NCI-H2081 (cell line): ENCODE measurements around the gene RTRAF.
A peak's percentile ranks its signal among the peaks of the same experiment; 100 is the strongest.

Experiments used
- DNase-seq, 2 experiments: peaks; one replicate each; lab custom pipeline; 2025; lab: John Stamatoyannopoulos, UW

Gene RTRAF

GRCh38 chr14:51989293-51990234, at the start of gene RTRAF:
RTRAF (plus strand) TSS chr14:51989546; CDS start chr14:51989640, 94 bp downstream.
- DNase-seq = peak; percentile 92 to 95

GRCh38 chr14:51939755-51940301, 49.5 kb upstream of the RTRAF start:
- DNase-seq = no peak

- DNase-seq = no peak
Measured at GRCh38 chr14:51942971-51943370, 46.4 kb upstream of the RTRAF start.

- no peak for DNase-seq
Measured at GRCh38 chr14:51950007-51950406, 39.3 kb upstream of the RTRAF start.

GRCh38 chr14:51951656-51952055, 37.7 kb upstream of the RTRAF start:
- no peak for DNase-seq

DNA sequence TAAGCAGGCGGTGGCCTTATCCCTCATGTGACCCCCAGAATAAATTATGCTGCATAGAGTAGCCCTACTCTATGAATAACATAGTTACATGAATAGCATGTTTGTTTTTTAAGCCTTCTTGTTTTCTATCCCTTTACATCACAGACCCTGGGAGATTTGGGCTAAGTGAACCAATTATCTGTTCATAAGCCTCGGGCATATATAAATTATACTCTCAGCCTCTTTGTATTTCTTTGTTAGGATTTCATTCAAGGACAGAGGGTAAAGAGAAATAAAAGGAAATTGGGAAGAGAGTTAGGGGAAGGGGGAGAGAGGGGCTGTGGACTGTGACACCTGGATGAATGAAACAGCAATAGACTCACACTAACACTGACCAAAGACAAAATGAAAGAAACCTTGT, 35.3 kb upstream of the RTRAF start:
- DNase-seq = peak; percentile 57 to 71

GRCh38 chr14:51954657-51955056, 34.7 kb upstream of the RTRAF start:
- peak; percentile 28 to 57 for DNase-seq

- DNase-seq = no peak
Measured at GRCh38 chr14:51957950-51958349, 31.4 kb upstream of the RTRAF start.

DNA sequence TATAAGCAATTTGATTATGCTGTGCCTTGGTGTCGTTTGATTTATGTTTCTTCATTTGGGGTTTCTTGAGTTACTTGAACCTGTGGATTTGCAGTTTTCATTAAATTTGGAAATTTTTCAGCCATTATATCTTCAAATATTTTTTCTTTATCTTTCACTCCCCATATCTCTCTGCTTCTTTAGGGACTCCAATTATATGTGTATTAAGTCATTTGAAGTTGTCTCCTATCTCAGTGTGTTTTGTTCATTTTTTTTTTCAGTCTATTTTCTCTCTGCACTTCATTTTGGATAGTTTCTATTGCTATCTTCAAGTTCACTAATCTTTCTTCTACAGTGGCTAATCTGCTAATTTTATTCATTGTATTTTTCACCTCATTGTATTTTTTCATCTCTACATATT, 29.4 kb upstream of the RTRAF start:
- DNase-seq = no peak

DNA sequence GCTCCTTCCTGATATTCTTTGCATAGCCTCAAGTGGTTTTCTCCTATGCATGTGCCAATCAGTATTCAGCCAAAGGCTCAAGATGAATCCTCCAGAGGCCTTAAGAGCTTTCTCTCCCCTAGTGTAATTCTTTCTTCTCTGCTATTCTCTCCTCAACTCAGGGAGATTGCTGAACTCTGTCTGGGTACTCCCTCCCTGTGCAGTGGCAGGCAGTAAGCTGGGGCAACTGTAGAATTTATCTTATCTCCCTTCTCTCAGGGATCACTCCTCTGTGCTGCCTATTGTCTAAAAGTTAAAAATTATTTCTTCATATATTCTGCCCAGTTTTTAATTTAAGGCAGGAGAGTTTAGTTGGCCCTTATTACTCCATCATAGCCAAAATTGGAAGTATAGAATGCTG, 28.5 kb upstream of the RTRAF start:
- DNase-seq = peak in 1 of 2 experiments; percentile 61

DNA sequence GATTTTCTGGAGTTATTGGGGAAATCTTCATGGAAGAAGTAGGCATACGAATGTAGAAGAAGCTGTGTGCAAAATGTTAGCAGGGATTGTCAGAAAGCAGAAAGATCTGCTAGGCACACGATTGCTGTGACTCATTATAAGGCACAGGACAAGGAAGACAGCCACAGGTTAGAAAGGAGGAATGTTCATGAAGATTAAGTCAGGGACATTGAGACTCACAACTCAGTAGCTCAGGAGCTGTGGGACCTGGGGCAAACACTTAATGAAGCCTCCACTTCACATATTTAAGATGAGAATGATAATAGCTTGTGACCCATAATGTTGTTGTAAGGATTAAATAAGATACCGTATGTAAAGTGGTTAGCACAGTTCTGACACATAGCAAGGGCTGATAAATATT, 26.6 kb upstream of the RTRAF start:
- no peak for DNase-seq

DNA sequence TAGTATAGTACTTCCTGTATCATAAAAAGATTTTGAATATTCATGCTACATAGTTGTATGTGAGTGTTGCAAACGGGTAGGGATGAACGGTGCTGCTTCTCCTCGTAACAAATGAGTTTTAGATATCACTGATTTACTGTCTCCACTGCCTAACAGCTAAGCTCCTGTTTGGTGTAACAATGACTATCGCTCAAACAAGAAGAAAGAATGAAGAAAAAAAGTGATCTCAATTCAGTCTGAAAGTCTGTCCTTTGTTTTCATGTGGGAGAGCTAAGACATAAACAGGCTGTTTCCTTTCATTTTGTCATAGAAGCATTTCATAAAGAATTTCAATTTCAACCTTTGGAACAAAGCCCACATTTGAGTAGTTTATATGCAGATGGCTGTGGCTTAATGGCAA, 26.1 kb upstream of the RTRAF start:
- no peak for DNase-seq

- no peak for DNase-seq
Measured at GRCh38 chr14:51967521-51967920, 21.8 kb upstream of the RTRAF start.

DNA sequence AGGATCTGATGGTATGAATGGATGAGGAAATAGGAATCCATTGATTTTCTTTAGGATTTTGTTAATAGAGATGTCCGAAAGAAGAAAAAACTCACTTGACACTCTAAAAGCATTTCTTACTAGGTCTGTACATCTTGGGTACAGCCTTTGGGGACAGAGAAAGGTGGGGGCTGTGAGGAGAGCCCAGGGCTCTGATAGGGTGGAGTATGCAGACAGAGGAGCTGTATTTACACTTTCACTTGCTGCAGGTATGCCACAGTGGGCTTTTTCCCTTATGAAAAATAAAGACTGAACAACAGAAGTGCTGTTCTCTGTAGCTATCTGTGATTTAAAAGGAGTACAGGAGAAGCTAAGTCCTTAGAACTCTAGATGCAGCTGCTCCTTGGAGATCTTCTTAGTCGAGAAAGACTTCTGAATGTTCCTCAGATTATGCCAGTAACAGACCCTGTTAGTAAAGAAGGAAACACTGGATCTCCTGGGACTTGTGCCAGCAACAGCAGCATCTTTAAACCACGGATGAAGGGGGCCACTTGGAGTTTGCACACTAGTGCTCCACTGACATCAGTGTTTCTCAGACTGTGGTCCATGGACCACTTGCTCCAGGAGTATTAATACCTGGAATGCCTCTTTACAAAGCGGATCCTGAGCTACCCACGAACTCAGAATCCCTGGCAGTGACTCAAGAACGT, 19.4 kb upstream of the RTRAF start:
- no peak for DNase-seq

DNA sequence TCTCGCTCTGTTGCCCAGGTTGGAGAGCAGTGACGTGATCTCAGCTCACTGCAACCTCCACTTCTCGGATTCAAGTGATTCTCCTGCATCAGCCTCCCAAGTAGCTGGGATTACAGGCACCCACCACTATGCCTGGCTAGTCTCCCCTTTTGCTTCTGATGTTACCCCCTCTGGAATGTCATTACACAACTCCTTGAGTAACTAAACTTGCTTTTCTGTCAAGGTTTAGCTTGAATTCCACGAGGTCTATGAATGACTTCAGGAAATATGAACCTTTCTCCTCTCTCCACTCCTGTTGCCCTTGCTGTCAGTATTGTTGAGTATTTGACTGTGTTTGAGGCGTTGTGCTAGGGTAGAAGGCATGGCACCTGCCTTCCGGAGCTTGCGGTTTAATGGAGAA, 16.8 kb upstream of the RTRAF start:
- DNase-seq = no peak

- no peak for DNase-seq
Measured at GRCh38 chr14:51977075-51977474, 12.3 kb upstream of the RTRAF start.

GRCh38 chr14:51978681-51979085, 10.7 kb upstream of the RTRAF start:
- no peak for DNase-seq

- DNase-seq = peak; percentile 82 to 86
Measured at GRCh38 chr14:51979088-51979709, 10.1 kb upstream of the RTRAF start.

GRCh38 chr14:51981218-51981854, 8.0 kb upstream of the RTRAF start:
- no peak for DNase-seq

DNA sequence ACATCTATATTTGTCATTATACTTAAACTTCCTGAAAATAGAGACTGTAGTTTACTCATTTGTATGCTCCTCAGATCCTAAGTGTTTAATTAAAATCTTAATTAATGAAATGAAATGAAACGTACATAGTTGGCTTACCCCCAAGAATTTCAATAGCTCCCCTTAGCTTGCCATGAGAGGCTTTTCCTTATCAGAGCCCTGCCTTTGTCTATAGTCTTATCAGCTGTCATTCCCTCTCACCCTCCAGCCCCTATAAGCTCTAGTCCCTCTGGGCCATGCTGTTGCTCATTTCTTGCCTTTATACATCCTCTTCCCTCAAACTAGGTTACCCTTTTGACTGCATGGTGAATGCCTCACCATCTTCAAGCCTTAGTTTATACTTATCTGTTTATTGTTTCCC, 1.1 kb upstream of the RTRAF start:
- DNase-seq = no peak

- no peak for DNase-seq
Measured at GRCh38 chr14:51990488-51990887, 1.1 kb downstream of the RTRAF start.
